ENCODE data around the gene CREB3.
A peak's percentile ranks its signal among the peaks of the same experiment; 100 is the strongest.

CREB3 gene

GRCh38 chr9:35749515-35750255 lies 17.2 kb downstream of the CREB3 start:
- no peak for DNase-seq (ENCODE audit: low read depth)

GRCh38 chr9:35750256-35750531 lies 17.7 kb downstream of the CREB3 start:
- no peak for DNase-seq (ENCODE audit: low read depth)

- no peak for DNase-seq (ENCODE audit: low read depth)
These were observed 21.0 kb downstream of the CREB3 start for GRCh38 chr9:35753466-35753865.

- no peak for DNase-seq (ENCODE audit: low read depth)
These were observed 21.8 kb downstream of the CREB3 start, which contains the start of gene MSMP for GRCh38 chr9:35754264-35754663. TSS of gene MSMP (minus strand) at chr9:35754276. CDS start at chr9:35754129, 147 bp downstream.

GRCh38 chr9:35755071-35755470 lies 22.6 kb downstream of the CREB3 start:
- DNase-seq (ENCODE audit: low read depth): no peak

GRCh38 chr9:35756275-35757225 lies 24.1 kb downstream of the CREB3 start:
- DNase-seq (ENCODE audit: low read depth): peak; percentile 59

GRCh38 chr9:35757226-35757891 lies 24.9 kb downstream of the CREB3 start:
- DNase-seq (ENCODE audit: low read depth): no peak

GRCh38 chr9:35757892-35758275 lies 25.4 kb downstream of the CREB3 start:
- DNase-seq (ENCODE audit: low read depth): no peak

GRCh38 chr9:35758475-35759050 lies 26.1 kb downstream of the CREB3 start:
- DNase-seq (ENCODE audit: low read depth): no peak

GRCh38 chr9:35759795-35760194 lies 27.3 kb downstream of the CREB3 start:
- DNase-seq (ENCODE audit: low read depth): no peak

- DNase-seq (ENCODE audit: low read depth): no peak
These were observed 28.2 kb downstream of the CREB3 start for GRCh38 chr9:35760651-35761050.

- DNase-seq (ENCODE audit: low read depth): no peak
These were observed 30.7 kb downstream of the CREB3 start for GRCh38 chr9:35763181-35763580.

- DNase-seq (ENCODE audit: low read depth): no peak
These were observed 31.3 kb downstream of the CREB3 start for GRCh38 chr9:35763803-35764202.

GRCh38 chr9:35766997-35767396 lies 34.5 kb downstream of the CREB3 start:
- no peak for DNase-seq (ENCODE audit: low read depth)

GRCh38 chr9:35767458-35767857 lies 35.0 kb downstream of the CREB3 start:
- no peak for DNase-seq (ENCODE audit: low read depth)

- DNase-seq (ENCODE audit: low read depth): no peak
These were observed 37.3 kb downstream of the CREB3 start for GRCh38 chr9:35769763-35770162.

- DNase-seq (ENCODE audit: low read depth): no peak
These were observed 38.6 kb downstream of the CREB3 start for GRCh38 chr9:35771075-35771433.

GRCh38 chr9:35771534-35771933 lies 39.1 kb downstream of the CREB3 start:
- DNase-seq (ENCODE audit: low read depth): no peak

- no peak for DNase-seq (ENCODE audit: low read depth)
These were observed 39.5 kb downstream of the CREB3 start for GRCh38 chr9:35771943-35772342.

- no peak for DNase-seq (ENCODE audit: low read depth)
These were observed 42.6 kb downstream of the CREB3 start for GRCh38 chr9:35774907-35775635.

GRCh38 chr9:35776018-35776417 lies 43.6 kb downstream of the CREB3 start:
- no peak for DNase-seq (ENCODE audit: low read depth)

GRCh38 chr9:35778496-35778895 lies 46.0 kb downstream of the CREB3 start:
- DNase-seq (ENCODE audit: low read depth): no peak
